Left renal pelvis (tissue), 4 donors: ENCODE data around the gene RALGAPB. TPM values are rescaled to one million over a fixed set of nuclear protein-coding genes. Genes with fewer than 3 reads are reported as not detected.
A peak's percentile ranks its signal among the peaks of the same experiment; 100 is the strongest.
"Not testable (repeated sequence)": the region's sequence is repeated elsewhere in the genome, so short reads cannot be mapped to it uniquely, and the experiment has no call there.

Source experiments
- DNase-seq, 4 donors: peaks; one replicate each; pipeline ENCODE4 v3.0.0-alpha.2; 2013; ENCODE audit warnings: low read depth in 4 of 4, low spot score in 3 of 4
- polyA plus RNA-seq, 4 donors: library from polyadenylated mRNA; unstranded; fragments of 120-200 nt; gene quantifications; one replicate each; pipeline ENCODE4 v1.2.1, GENCODE V29; 2013; ENCODE audit not compliant: insufficient read length in 4 of 4

The RALGAPB gene
- 10 to 100 TPM; 31.3 to 41.9 (median 38.5) TPM for polyA plus RNA-seq

DNA sequence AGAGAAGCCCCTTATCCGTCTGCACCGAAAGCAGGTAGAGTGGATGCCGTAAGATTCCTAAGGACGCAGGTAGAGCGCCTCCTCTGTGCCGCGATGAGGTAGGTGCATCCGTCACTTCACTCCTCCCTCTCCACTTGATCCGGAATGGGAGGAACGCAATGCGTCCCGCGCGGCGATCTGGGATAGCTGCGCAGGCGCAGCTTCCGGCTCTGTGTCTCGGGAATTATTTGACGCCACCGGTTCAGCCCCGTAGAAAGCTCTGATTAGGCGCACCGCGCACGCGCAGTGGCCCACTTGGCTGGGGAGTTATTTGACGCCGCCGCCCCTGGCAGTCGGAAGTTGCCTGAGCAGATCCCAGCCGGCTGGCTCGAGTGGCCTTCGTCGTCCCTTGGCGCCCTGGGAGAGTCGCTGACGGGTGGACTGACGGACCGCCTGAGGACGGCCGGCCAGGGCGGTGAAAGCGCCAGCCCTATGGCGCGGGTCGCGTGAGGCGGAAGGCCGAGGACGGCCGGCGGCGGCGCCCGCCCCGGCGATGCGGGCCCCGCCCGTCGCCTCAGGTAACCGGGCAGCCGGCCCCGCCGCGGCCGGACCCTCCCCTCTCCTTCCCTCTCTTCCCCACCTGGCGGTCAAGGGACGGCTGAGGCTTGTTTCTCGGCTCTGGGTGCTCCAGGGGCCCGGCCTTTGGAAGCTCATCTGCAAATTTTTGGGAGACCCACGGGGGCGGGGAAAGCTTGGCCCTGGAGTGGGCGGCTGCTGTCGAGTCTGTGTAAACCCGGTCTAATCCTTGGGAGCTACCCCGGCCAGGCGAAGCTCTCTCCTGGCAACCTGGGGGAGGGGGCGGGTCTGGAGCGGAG, at the start of gene RALGAPB:
Gene RALGAPB, plus strand, starts transcription at position 331 of the 854 bp plus-strand sequence. CDS start 15,590 bp downstream, outside the sequence.
- DNase-seq: peak; percentile 98 to 99 (median 98)

DNA sequence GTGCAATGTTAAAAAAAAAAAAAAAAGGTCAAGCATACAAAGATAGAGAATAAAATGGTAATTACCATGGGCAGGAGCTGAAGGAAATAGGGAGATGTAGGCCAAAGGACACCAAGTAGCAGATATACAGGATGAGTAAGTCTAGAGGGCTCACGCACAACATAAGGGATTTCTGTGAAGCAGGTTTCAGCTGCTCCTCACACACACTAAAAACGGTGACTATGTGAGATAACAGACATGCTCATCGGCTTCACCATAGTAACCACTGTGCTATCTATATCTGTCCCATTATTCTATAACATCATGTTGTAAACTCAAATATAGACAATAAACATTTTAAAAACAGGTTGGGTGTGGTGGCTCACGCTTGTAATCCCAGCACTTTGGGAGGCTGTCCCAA, 49.1 kb upstream of the RALGAPB start:
- no peak for DNase-seq

DNA sequence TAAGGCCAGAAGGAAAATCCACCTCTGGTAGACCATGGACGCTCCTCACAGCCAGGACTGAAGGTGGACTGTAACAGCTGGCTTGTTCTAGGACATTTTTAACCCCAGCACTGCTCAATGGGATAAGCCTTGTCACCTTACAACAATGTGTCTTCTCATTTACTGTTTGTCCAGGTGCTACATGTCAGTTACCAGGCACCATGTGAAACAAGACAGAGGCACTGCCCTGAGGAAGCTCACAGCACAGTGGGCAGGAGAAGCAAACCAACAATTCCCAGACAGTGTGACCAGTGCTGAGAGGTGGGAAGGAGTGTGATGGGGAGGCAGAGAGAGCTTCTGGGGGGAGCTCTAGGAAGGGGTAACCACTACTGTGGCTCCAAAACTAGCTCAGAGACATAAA, 48.2 kb upstream of the RALGAPB start:
- no peak for DNase-seq

DNA sequence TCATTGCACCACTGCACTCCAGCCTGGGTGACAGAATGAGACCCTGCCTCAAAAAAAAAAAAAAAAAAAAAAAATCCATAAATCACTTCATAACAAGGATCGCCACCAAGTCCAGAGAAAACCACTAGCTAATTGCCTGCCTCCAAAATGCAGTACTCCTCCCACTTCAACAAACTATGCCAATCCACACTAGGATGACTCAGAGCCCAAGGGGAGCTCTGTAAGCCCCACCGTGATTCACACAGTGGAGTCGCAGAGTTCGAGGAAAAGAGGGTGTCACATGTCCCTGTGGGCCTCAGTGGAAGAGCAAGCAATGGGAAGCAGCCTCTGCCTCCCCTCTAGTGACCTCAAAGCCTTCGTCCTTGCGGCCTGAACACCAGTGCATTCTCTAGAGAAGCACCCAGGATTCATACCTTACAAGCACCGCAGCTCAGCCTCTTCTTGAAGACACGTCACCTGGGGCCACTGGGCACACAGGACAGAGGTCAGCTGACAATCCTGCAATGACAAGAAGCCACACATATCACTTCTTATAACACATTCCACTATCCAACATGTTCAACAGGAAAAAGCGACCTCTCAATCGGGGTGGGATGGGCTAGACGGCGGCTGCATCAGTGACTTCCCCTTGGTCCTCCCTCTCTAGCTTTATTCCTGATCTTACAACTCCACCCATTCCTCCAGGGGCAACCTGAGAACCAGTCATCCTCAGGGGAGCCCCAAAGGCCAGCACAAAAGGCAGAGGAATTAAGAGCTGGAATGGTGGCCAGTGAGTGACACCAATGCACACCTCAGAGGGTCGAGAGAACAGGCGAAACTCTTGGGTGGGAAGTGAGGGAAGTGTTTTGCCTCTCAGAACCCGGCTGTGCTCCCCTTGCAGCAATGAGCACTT, 46.4 kb upstream of the RALGAPB start:
- no peak for DNase-seq

DNA sequence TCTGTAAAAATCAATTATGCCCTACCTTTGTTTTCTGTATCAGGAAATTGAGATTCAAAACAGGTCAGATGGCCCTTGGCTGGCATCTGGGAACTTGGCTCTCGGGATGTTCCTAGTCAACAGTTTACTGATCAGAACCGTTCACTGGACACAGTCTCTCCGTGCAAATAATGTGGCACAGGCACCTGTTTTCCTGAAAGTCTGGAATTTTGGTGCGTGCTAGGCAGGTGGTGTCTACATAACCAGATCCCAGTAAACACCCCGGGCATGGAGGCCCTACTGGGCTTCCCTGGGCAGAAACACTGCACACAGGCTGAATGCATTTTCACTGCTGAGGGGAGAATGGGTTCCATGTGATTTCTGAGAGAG, 45.0 kb upstream of the RALGAPB start:
- no peak for DNase-seq

DNA sequence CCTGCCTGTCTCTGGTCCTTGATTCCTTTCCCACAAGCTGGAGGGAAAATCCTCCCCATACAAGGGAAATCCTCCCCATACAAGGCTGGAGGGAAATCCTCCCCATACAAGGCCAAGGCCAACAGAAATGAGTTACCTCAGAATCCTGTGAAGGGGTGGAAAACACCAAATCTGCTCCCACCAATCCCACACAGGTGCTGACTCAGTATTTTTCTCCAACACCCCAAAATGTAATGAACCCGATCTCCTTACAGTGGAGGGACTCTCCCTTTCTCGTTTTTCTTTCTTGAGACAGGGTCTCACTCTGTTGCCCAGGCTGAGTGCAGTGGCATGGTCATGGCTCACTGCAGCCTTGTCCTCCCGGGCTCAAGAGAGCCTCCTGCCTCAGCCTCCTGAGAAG, 43.8 kb upstream of the RALGAPB start:
- no peak for DNase-seq

DNA sequence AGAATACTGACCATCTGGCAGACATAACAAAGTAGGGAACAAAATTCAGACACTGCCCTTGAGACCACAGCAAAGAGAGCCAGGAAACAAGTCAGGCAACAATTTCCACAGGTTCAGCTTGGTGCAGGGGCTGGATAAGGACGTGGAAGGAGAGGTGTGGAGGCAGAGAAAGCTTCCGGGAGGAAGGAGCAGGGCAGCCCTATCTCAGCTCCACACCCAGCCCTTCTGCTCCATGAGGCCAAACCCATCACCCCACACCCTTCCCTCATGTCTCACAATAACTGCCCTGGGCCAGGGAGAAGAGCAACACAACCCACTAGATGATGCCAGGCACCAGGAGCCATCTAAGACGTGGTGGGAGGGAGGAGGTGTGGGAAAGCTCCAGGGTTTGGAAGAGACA, 43.3 kb upstream of the RALGAPB start:
- no peak for DNase-seq

DNA sequence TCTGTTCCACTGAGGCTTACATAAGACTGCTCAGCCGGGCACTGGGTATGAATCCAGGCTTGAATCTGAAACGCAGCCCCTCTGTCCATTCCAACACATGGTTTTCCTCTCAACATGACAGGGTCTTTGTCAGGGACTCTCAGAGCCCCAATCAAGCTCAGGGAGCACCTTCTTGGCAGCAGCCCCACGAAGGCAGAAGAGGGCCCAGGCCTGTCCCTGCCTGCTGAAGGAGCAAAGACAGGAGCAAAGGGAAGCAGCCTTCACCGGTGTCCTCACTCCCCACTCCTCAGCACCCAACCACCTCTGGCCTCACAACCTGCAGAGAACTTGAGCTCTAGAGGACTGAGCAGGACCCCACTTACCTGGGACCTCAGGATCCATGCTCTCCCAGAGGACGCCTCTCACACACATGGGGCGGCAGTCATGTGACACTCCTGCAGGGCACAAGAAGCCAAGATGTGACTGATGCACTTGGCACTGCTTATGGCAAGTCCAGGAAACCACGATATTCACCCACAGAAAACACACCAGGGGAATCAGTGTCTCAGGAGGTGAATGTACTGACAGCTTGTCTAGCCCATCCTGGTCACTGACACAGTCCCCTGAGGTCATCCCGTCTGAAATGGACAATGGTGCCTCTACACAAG, 41.8 kb upstream of the RALGAPB start:
- DNase-seq: no peak

DNA sequence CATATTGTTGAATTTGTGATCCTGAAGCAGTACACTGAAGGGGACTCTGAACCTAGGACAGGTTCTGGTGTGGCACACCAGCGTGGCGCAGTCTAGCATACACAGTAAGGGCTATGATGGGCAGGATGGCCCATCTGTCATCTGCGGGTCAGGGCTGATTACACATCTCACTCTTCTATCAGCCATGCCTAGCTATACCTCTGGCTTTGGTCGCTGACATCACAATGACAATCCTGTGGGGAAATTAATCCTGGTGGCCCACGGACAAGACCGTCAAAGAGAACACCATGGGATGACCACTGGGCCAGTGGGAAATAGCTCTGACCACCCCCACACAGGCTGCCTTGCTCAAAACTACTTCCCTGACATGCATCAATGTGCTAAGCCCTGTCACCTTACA, 40.4 kb upstream of the RALGAPB start:
- DNase-seq: no peak

DNA sequence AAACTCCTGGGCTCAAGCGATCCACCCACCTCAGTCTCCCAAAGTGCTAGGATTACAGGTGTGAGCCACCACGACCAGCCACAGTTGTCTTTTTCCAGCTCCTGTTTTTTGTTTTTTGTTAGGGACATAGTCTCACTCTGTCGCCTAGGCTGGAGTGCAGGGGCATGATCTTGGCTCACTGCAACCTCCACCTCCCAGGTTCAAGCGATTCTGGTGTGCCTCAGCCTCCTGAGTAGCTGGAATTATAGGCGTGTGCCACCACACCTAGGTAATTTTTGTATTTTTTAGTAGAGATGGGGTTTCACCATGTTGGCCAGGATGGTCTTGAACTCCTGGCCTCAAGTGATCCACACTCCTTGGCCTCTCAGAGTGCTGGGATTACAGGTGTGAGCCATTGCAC, 39.8 kb upstream of the RALGAPB start:
- not testable (repeated sequence) for DNase-seq

DNA sequence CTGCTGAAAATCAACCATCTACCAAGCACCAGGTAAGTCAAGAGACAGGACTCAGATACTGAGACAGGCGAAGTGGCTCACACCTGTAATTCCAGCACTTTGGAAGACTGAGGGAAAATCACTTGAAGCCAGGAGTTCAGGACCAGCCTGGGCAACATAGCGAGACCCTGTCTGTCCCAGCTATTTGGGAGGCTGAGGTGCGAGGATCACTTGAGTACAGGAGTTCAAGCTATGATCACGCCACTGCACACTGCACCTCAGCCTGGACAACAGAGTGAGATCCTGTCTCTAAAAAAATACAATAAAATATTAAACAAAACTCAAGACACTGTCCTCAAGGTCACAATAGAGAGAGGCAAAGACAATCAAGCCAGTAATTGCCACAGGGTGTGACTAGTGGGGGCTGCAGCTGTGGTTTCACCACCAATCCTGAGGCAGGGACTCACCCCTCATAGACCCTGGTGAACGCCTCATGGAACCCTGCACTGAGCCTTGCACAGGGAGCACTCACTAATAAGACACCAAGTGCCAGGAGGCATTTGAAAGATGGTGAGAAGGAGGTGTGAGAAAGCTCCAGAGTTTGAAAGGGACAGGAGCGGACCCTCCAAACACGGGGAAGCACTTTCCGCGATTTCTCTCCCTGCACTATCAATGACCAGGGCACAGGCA, 39.2 kb upstream of the RALGAPB start:
- DNase-seq: no peak

DNA sequence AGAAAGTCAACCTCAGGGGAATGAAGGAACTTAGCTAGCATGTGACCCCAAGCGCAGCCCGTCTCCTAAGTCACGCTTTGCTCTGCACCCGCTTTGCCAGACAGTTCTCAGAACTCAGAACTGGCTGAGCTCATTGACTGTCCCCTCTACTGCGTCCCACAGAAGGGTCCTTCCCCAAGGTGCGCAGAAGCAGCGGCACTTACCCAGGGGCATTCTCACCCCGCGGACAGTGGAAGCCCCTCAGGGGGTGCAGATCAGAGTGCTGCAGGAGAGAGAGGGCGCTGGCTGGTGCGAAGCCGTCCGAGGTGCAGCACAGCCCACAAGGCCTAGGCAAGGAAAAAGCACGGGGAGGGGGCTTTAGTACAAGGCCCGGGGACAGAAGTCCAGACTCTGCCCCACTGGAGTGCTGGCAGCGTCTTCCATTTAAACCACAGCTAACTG, 38.3 kb upstream of the RALGAPB start:
- no peak for DNase-seq

DNA sequence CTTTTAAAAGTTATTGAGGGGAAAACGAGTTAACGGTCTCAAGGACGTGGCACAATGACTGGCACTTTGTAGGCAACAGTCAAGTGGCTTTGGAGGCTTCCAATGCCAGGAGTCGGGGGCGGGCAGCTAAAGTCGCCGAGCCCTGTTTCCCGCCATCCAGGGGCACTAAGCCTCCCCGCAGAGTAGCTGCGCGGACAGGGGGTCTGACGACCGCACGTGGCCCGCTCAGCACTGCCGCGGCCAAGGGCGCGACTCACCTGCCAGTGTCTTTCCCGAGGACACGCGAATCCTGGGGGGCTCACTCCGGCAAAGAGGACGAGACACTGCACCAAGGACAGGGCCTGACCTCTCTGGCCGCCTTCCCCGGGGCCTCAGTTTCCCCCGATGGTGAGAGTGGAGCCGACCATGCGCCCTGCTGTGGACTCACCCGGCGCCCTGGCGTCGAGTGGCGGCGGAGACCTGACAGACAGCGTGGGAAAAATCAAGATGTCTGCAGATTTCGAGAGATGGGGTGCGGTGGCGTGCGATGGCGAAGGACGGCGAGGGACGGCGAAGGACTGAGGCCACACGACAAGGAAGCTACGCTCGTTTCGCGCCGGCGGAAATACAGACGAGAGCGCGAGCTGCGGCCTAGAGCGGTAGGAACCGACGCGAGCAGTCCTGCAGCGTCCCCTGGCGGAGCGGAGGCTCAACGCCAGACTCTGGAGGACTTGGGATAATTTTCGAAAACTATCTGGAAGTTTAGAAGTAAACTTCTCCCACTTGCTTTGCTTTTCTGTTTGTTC, 37.7 kb upstream of the RALGAPB start, which contains the start of gene SNHG17:
Gene SNHG17, minus strand, starts transcription at position 559 of the 785 bp plus-strand sequence.
- DNase-seq: peak; percentile 78 to 86 (median 80)

DNA sequence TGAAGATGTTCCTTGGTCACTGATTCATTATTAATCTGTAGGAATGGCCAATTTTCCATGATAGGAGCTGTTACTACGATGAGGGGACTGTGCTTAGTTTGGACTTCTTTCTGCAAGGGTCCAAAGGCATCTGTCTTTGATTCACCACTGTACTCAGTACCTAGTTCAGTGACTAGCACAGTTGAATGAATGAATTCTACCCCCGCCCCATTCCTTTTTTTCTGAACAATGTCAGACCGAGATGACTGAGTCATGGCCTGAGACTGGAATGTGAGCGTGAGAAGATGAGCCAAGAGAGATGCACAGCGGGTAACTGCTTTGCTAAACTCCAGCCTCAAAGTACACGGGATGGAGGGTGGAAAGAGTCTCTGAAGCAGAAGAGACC, 37.1 kb upstream of the RALGAPB start:
- no peak for DNase-seq

DNA sequence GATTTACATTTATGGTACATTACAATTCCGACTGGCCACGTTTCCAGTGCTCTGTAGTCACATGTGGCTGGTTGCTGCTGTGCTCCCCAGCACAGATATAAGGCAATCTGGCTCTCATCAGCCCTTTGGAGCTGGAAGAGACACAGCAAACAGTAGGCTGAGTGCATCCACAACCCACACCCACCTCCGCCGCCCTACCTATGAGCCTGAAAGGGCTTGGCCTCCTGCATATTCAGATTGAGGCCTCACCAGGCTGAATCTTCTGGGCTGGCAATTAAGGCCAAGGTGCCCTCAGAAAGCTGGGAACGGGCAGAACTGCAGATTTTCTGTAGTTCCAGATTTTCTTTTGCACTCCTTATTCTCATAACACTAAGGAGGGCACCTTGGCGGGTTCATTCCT, 34.8 kb upstream of the RALGAPB start:
- no peak for DNase-seq

DNA sequence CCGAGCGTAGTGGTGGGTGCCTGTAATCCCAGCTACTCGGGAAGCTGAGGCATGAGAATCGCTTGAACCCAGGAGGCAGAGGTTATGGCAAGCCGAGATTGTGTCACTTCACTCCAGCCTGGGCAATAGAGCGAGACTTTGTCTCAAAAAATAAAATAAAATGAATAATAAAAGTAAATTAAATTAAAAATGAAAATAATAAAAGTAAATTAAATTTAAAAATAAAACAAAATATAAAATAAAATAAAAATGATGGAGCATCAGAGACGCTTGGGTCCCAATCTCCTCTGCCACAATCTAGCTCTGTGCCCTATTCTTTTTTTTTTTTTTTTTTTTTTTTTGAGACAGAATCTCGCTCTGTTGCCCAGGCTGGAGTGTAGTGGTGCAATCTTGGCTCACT, 31.5 kb upstream of the RALGAPB start:
- not testable (repeated sequence) for DNase-seq

DNA sequence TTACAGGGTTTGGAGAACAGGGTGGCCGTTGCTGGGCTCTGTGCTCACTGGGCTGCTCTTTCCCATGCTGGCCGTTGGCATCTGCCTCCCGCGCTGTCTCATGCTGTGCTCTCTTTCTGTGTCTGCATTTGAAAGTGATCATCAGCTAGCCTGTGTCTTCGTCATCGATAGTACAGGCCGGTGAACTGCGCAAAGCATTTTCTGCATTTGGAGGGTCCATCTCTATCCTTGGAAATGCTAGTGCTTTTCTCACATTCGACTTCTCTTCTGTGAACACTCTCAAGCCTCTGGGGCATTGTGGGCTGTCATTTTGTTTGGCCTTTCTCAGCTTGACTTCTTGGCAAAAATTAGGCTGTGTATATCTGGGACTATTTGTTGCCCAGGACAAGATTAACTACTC, 30.7 kb upstream of the RALGAPB start:
- DNase-seq: no peak

DNA sequence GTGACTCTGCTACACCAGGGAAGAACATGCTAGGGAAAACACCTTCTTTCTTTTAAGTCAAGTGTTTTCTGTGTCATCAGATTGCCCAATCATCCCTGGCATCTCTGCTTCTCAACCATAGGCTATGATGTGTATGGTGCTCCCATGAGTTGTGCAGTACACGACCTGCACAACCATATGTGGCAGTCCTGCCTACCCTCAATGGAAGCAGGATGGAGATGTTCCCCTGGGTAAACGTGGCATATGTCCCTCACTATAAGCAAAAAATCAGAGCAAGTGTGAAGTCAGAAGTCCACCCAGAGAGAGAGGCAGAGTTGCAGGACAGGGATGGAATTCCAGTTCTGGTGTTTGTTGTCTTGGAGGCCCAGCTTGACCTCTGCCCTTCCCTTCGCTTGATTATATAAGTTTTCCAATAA, 27.3 kb upstream of the RALGAPB start:
- DNase-seq: no peak

DNA sequence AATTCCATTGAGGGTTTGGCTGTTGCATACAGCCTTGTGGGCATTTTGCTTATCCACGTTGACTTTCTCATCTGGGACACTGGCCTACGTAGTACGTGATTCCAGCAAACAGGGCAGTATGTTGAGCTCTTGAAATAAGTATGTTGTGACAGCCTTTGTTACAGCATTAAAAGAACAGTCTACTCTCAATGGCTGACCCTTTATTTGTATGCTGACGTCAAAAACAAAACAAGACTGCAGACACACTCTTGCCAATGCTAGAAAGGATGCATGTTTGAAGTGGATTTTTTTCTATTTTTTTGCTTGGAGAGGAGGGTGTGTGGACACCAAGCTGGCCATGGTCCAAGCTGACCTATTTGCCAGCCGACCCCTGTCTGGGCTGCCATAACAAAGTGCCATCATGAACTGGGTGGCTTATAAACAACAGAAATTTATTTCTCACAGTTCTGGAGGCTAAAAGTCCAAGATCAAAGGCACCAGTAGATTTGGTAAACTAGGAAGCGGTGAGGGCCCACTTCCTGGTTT, 26.7 kb upstream of the RALGAPB start:
- no peak for DNase-seq
